Sigmoid colon (tissue), 4 donors: Measurements from ENCODE around the gene TJP2.

Experiments
- EP300 ChIP-seq, 4 donors: sonication (generic); formaldehyde crosslinking; IDR thresholded peaks; one replicate each; pipeline ENCODE4 v1.6.1; 2017; ENCODE audit warnings: antibody characterized with exemption in 4 of 4
- POLR2A ChIP-seq, 2 donors: fragments of 450-650 bp; IDR thresholded peaks; one replicate each; pipeline ENCODE4 v1.6.1; 2016; ENCODE audit warnings: antibody characterized with exemption in 2 of 2, mild to moderate bottlenecking in 2 of 2, moderate library complexity in 2 of 2
- TF ChIP-seq, protein P1 (sequence below), 4 experiments: fragments of 450-650 bp in 3 of 4; fragments of 200-600 bp in 1 of 4; IDR thresholded peaks; one replicate each; pipeline ENCODE4 v1.5.1; 2016 to 2019; ENCODE audit warnings: antibody characterized with exemption in 4 of 4, mild to moderate bottlenecking in 3 of 4, moderate library complexity in 2 of 4

DNA sequence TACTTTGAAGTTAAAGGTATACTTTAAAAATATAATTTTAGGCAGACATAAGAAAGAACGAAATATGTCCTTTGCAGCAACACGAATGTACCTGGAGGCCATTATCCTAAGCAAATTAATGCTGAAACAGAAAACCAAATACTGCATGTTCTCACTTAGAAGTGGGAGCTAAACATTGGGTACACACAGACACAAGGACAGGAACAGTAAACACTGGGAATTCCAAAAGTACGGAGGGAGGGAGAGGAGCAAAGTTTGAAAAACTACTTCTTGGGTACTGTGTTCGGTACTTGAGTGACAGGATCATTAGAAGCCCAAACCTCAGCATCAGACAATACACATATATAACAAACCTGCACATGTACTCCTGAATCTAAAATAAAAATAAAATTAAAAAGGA, 40.9 kb downstream of the TJP2 start:
- TF ChIP-seq, protein P1, sequence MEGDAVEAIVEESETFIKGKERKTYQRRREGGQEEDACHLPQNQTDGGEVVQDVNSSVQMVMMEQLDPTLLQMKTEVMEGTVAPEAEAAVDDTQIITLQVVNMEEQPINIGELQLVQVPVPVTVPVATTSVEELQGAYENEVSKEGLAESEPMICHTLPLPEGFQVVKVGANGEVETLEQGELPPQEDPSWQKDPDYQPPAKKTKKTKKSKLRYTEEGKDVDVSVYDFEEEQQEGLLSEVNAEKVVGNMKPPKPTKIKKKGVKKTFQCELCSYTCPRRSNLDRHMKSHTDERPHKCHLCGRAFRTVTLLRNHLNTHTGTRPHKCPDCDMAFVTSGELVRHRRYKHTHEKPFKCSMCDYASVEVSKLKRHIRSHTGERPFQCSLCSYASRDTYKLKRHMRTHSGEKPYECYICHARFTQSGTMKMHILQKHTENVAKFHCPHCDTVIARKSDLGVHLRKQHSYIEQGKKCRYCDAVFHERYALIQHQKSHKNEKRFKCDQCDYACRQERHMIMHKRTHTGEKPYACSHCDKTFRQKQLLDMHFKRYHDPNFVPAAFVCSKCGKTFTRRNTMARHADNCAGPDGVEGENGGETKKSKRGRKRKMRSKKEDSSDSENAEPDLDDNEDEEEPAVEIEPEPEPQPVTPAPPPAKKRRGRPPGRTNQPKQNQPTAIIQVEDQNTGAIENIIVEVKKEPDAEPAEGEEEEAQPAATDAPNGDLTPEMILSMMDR (IDR thresholded peaks at IDR 0.05) = no peak
- TF ChIP-seq POLR2A (IDR thresholded peaks at IDR 0.05) (no peak), EP300 (IDR thresholded peaks at IDR 0.05) (no peak)
